Right ventricle myocardium superior (tissue), 1 donor: ENCODE data around the gene VAX1. TPM values are rescaled to one million over a fixed set of nuclear protein-coding genes. Genes with fewer than 3 reads are reported as not detected.
"Not testable (repeated sequence)": the region's sequence is repeated elsewhere in the genome, so short reads cannot be mapped to it uniquely, and the experiment has no call there.

Source experiments
- ATAC-seq: fragments of 200-7000 bp; cut with Tn5 transposase; one replicate; pipeline ENCODE4 v1.9.1; 2020; ENCODE audit warnings: mild to moderate bottlenecking; ENCODE audit not compliant: poor library complexity
- DNase-seq: peaks from one replicate; pipeline ENCODE4 v3.0.0-alpha.2; 2020
- intact Hi-C: fragments of 100-400 bp; cut with DNase I; formaldehyde crosslinking; loops from one replicate; pipeline ENCODE4 v1.11.2; 2022
- microRNA-seq: library from miRNA; unstranded; fragments of <30 nt; microRNA quantifications from one replicate; pipeline ENCODE4 v1.2.0, GENCODE V29; 2020
- total RNA-seq: library from RNA; stranded (reverse); fragmentation: NEBNext Ultra II Directional; extraction: Animal tissue kit (Norgen Biotek cat#: 25700); gene quantifications from one replicate; pipeline ENCODE4 v1.2.1, GENCODE V29; 2021
- donor health status: DM: no; HTN: yes; CAD: no; lungs with severe emphysema.

VAX1 gene
- total RNA-seq, 1 donor from 2014 or later: not detected

DNA sequence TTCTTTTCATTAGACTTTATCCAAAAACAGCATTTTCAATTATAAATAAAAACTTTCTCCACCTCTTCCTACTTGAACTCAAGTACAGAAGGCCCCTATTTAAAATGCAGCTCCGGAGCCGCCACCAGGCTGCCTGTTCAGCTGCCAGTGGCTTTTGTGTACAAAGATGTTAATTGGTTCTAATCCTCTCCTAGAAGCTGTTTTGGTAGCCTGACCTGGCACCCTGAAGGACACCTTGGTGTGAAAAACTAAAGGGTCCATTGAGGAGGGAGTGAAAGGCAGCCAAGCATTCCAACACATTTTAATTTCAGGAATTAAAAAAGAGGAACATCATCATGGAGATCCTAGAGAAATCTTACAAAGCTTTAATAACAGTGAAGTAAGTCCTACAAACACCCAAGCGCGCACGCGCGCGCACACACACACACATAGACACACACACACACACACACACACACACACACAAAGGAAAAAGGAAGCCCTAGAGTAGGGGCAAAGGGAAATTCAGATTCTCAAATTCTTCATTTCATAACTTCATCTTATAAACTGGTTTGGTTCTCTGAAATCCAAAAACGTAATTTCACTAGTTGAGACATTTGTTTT lies 41.4 kb downstream of the VAX1 start:
- no peak for DNase-seq
- ATAC-seq: no peak
- intact Hi-C loops: no loop called here

DNA sequence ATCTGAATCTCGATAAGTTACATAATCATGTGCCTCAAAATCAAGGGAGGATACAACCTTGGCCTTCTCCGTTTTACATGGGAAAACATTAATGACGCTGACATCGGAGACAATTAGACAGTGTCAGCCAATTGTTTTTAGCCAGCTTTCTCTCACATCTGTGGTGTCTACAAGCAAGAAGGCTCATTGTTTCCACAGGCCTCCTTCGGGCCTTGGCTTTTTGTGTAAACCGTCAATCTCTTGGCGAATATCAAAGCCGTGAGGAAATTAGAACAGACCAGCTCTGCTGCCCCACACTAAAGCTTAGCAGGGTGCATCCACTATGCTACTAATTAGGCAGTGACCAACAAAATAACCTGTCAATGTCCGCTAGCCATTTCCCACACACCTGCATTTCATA lies 43.2 kb downstream of the VAX1 start:
- intact Hi-C loops: no loop called here
- DNase-seq: no peak
- ATAC-seq: no peak

- DNase-seq (no peak), ATAC-seq (no peak)
- intact Hi-C loops: no loop called here
Observed at GRCh38 chr10:117092386-117092785, 45.7 kb downstream of the VAX1 start.

DNA sequence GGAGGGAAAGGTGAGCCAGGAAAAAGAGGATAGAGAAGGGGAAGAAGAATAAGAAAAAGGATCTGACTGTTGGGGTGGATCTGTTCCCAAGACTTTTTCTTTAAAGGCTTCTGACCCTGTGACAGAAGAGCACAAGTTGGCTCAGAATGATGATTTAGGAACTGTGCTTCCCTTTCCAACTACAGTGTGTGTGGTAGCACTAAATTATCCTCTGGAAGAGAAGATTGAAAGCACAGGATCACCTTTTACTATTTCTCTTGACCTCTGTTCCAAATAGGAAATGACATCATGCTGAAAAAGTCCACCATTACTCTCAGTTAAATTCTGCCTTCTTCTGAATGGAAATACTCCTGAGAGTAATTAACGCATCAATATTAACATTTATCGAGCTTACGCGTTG lies 47.2 kb downstream of the VAX1 start:
- intact Hi-C loops: no loop called here
- DNase-seq: no peak
- no peak for ATAC-seq

DNA sequence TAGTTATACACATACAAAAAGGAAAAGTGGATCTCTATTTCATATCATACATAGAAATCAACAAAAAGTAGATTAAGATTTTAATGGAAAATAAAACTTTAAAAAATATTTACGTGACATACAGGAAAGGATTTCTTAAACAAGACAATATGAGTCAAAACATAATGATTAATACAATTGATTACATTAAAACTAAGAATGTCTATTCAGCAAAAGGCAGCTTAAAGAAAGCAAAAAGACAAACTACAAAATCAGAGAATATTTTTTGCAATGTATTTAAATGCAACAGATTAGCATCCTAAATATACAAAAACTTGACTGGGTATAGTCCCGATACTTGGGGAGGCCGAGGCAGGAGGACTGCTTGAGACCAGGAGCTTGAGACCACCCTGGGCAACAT lies 50.5 kb downstream of the VAX1 start:
- DNase-seq (no peak), ATAC-seq (no peak)
- intact Hi-C loops: no loop called here

DNA sequence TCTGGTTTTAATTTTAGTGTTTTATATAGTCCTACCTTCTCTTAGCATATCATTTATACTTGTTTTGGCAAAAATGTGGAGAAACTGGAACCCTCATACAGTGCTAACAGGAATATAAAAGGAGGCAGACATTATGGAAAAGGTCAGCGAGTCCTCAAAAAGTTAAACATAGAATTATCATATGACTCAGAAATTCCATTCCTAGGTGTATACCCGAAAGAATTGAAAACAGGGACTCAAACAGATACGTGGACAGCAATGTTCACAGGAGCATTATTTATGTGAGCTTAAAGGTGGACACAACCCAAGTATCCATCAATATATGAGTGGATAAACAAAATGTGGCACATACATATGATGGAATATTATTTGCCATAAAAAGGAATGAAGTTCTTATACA lies 51.5 kb downstream of the VAX1 start:
- DNase-seq (no peak), ATAC-seq (no peak)
- intact Hi-C loops: no loop called here

DNA sequence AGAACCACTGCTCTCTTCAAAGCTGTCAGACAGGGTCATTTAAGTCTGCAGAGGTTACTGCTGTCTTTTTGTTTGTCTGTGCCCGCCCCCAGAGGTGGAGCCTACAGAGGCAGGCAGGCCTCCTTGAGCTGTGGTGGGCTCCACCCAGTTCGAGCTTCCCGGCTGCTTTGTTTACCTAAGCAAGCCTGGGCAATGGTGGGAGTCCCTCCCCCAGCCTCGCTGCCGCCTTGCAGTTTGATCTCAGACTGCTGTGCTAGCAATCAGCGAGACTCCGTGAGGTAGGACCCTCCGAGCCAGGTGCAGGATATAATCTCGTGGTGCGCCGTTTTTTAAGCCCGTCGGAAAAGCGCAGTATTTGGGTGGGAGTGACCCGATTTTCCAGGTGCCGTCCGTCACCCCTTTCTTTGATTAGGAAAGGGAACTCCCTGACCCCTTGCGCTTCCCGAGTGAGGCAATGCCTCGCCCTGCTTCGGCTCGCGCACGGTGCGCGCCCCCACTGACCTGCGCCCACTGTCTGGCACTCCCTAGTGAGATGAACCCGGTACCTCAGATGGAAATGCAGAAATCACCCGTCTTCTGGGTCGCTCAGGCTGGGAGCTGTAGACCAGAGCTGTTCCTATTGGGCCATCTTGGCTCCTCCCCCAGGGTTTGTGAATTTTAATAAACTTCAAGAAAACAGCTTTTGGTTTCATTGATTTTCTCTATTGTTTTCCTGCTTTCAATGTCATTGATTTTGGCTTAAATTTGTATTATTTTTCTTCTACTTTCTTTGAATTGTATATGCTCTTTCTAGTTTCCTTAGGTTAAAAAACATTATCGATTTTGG lies 53.4 kb downstream of the VAX1 start:
- DNase-seq, ATAC-seq, intact Hi-C loops: not testable (repeated sequence)

Small RNA genes lying within 50 kb of the gene (microRNA-seq; reads per million reads assigned to microRNA genes)
- not detected for gene MIR3663

Other genes with a start within 250 kb of the VAX1 start
- gene SHTN1, start 133.1 kb downstream of the VAX1 start, total RNA-seq: 2.6 TPM
- not detected for gene KCNK18, start 59.2 kb upstream of the VAX1 start, total RNA-seq
- gene SLC18A2, start 102.8 kb upstream of the VAX1 start, total RNA-seq: 0.22 TPM
- 16.6 TPM for gene PDZD8, start 237.2 kb upstream of the VAX1 start, total RNA-seq